B cell (primary cell): ENCODE results near the gene TRDN. TPM values are rescaled to one million over a fixed set of nuclear protein-coding genes. Genes with fewer than 3 reads are reported as not detected.

Source experiments
- ATAC-seq: fragments of 200-7000 bp; cut with Tn5 transposase; one replicate; pipeline ENCODE4 v1.10.0; 2021; ENCODE audit warnings: low read depth, mild to moderate bottlenecking, moderate number of reproducible peaks, moderate library complexity
- CTCF ChIA-PET: fragments of 350-600 bp; sonication (Branson Sonifier 250); formaldehyde crosslinking; loops from one replicate; lab custom pipeline; 2021; ENCODE audit warnings: antibody characterized with exemption, inconsistent platforms; lab: Charles Lee
- POLR2A ChIA-PET: fragments of 350-600 bp; sonication (Branson Sonifier 250); formaldehyde crosslinking; loops from one replicate; lab custom pipeline; 2021; ENCODE audit warnings: antibody characterized with exemption; lab: Charles Lee
- DNase-seq: peaks from one replicate; pipeline ENCODE4 v3.0.0; 2013
- H2AFZ ChIP-seq: 2 replicates; pipeline ENCODE4 v1.6.1; 2012; ENCODE audit warnings: mild to moderate bottlenecking, low read depth, low read length; ENCODE audit not compliant: insufficient read depth, poor library complexity, severe bottlenecking
- H3K27ac ChIP-seq, 2 donors: 1 replicate in 1 of 2; 2 replicates in 1 of 2; pipeline ENCODE4 v1.5.1; 2012 to 2013; ENCODE audit warnings: low read length in 2 of 2, mild to moderate bottlenecking in 2 of 2, moderate library complexity in 1 of 2
- H3K27me3 ChIP-seq, 4 experiments: fragments of 200-600 bp in 1 of 4; sonication (generic) in 1 of 4; replicated peaks in 1 of 4; 1 replicate in 2 of 4; 2 replicates in 2 of 4; pipeline versions ENCODE4 v1.6.1 to v1.7.0; 2013 to 2016; ENCODE audit warnings: low read length in 3 of 4, mild to moderate bottlenecking in 2 of 4, mixed read lengths in 1 of 4, moderate library complexity in 1 of 4; ENCODE audit not compliant: insufficient read depth in 4 of 4, control insufficient read depth in 3 of 4; ENCODE audit errors: control extremely low read depth in 1 of 4
- H3K36me3 ChIP-seq, 2 experiments: replicated peaks in 1 of 2; 1 replicate in 1 of 2; 2 replicates in 1 of 2; pipeline versions ENCODE4 v1.6.1 to v1.7.1; 2013; ENCODE audit warnings: low read length in 1 of 2; ENCODE audit not compliant: insufficient read depth in 2 of 2, control insufficient read depth in 1 of 2; ENCODE audit errors: control extremely low read depth in 1 of 2, extremely low read depth in 1 of 2
- H3K4me1 ChIP-seq, 2 donors: fragments of 200-600 bp in 1 of 2; sonication (generic) in 1 of 2; 1 replicate in 1 of 2; 2 replicates in 1 of 2; pipeline versions ENCODE4 v1.5.1 to v1.6.1; 2013 to 2017; ENCODE audit warnings: low read length in 2 of 2; ENCODE audit not compliant: control insufficient read depth in 2 of 2, insufficient read depth in 2 of 2
- H3K4me2 ChIP-seq: replicated peaks from 2 replicates; pipeline ENCODE3; 2012; ENCODE audit warnings: mild to moderate bottlenecking, low read depth, low read length; ENCODE audit not compliant: poor library complexity, severe bottlenecking
- H3K4me3 ChIP-seq, 5 experiments: fragments of 200-600 bp in 1 of 5; sonication (generic) in 1 of 5; 1 replicate in 3 of 5; 2 replicates in 2 of 5; pipeline versions ENCODE4 v1.5.1 to v1.7.0; 2011 to 2016; ENCODE audit warnings: low read length in 4 of 5, mild to moderate bottlenecking in 4 of 5, low read depth in 2 of 5, control low read depth in 1 of 5, moderate library complexity in 1 of 5; ENCODE audit not compliant: insufficient read depth in 1 of 5; ENCODE audit errors: control extremely low read depth in 1 of 5, extremely low read depth in 1 of 5
- H3K79me2 ChIP-seq: fragments of 200-600 bp; sonication (generic); one replicate; pipeline ENCODE4 v1.6.0; 2016; ENCODE audit warnings: low read length; ENCODE audit not compliant: control insufficient read depth, insufficient read depth
- H3K9ac ChIP-seq: fragments of 200-600 bp; sonication (generic); 2 replicates; pipeline ENCODE4 v1.6.1; 2017; ENCODE audit warnings: mild to moderate bottlenecking, low read length, moderate library complexity
- H3K9me3 ChIP-seq, 3 donors: one replicate each; pipeline versions ENCODE4 v1.6.1 to v1.7.1; 2013; ENCODE audit warnings: low read length in 2 of 3; ENCODE audit not compliant: control insufficient read depth in 2 of 3, insufficient read depth in 1 of 3; ENCODE audit errors: control extremely low read depth in 1 of 3
- H4K20me1 ChIP-seq: 2 replicates; pipeline ENCODE4 v1.6.0; 2012; ENCODE audit warnings: mild to moderate bottlenecking, low read length; ENCODE audit not compliant: insufficient read depth, control insufficient read depth, poor library complexity, severe bottlenecking
- H3K27ac Mint-ChIP-seq: one replicate; pipeline ENCODE4 v1.8.0; 2021; ENCODE audit warnings: mixed read lengths
- H3K27me3 Mint-ChIP-seq: one replicate; pipeline ENCODE4 v1.8.0; 2021; ENCODE audit warnings: mixed read lengths
- H3K4me1 Mint-ChIP-seq: one replicate; pipeline ENCODE4 v1.8.0; 2021; ENCODE audit warnings: mixed read lengths
- H3K4me3 Mint-ChIP-seq: one replicate; pipeline ENCODE4 v1.8.0; 2021; ENCODE audit warnings: mixed read lengths
- H3K9me3 Mint-ChIP-seq: one replicate; pipeline ENCODE4 v1.8.0; 2022; ENCODE audit warnings: mixed read lengths; ENCODE audit not compliant: insufficient read depth
- EZH2 ChIP-seq: IDR thresholded peaks from 2 replicates; pipeline ENCODE4 v1.6.1; 2012; ENCODE audit warnings: borderline replicate concordance, low read depth, mild to moderate bottlenecking, moderate library complexity, low read length; ENCODE audit not compliant: insufficient read depth, poor library complexity, severe bottlenecking
- WGBS: methylation state at CpG from one replicate; pipeline ENCODE4 v1.1.5; 2013; ENCODE audit warnings: missing lambda C conversion rate; ENCODE audit not compliant: insufficient coverage; 5-methylcytosine and 5-hydroxymethylcytosine counted together
- intact Hi-C: fragments of 100-400 bp; cut with micrococcal nuclease; formaldehyde crosslinking; loops from one replicate; pipeline ENCODE4 v1.10.0; 2022
- polyA plus RNA-seq: library from polyadenylated mRNA; depleted of rRNA; stranded (reverse); fragments of >200 nt; gene quantifications from 2 replicates; pipeline ENCODE4 v1.2.3, GENCODE V29; 2012
- total RNA-seq, 2 donors: library from RNA; stranded (reverse); fragments of 120-200 nt in 1 of 2; gene quantifications; 1 replicate in 1 of 2; 2 replicates in 1 of 2; pipeline versions ENCODE4 v1.2.3 to v1.2.4, GENCODE V29; 2013 to 2022
- TF ChIP-seq, protein P1 (sequence below): fragments of 200-600 bp; IDR thresholded peaks from one replicate; pipeline ENCODE4 v1.8.0; 2022; ENCODE audit warnings: antibody characterized with exemption, mild to moderate bottlenecking

The TRDN gene
- total and polyA plus RNA-seq, 2 donors (not counting 1 experiment from before 2014, with no cell fraction given), result not detected

DNA sequence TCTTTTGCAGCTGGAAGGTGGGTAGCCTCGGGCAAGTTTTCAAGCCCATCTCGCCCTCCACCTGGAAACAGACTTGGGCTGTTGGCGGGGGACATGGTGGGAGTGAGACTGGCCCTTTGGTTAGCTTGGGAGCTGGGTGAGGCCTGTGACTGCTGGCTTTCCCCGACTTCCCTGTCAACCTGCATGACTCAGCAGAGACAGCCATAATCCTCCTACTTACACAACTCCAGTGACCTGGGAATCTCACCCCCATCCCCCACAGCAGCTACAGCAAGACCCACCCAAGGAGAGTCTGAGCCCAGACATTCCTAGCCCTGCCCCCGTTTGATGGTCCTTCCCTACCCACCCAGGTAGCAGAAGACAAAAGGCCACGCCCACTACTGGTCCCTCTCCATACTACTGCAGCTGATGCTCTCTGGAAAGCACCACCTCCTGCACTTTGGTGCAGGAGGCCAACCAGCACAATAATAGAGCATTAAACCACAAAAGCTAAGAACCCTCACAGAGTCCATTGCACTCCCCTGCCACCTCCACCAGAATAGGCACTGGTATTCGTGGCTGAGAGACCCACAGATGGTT lies 188.4 kb downstream of the TRDN start:
- no peak for ATAC-seq

DNA sequence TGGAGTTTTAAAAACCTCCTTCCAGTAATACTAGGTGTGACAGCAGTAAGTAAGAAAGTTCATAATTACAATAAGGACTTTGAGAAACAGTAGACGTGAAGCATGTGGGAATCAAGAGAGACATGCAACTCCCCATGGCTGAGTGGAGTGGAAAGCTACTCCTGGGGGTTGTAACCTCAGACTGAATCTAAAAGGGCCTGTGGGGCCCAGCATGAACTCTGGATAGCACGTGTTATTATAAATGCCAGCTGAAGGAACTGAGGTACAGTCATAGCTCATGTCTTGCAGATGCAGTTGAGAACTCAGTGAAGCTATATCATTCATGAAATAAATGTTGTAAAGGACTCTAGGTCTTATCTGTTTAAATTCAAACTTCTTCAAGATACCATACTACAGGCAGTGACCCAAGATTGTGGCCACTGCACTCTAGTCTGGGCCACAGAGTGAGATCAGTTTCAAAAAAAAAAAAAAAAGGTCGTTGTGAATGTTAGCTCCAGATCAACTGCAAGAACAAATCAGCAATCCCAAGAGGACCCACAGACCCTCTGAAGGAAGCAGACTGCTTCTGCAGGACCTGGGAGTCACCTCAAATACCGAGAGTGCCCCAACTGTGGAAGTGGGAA lies 189.3 kb downstream of the TRDN start:
- WGBS, result 79% methylated on average over 3 of the region's 4 CpGs
- no peak overlapping the region for H3K4me3 Mint-ChIP-seq
- intact Hi-C loops, result no loop called here
- Histone ChIP-seq H3K4me2 (no peak overlapping the region), H3K79me2 (no peaks in the 10 kb centered on the region), H4K20me1 (no peaks in the 10 kb centered on the region), H2AFZ (no peak overlapping the region), H3K9me3 (peaks cover 0 to 9% (median 0%) of the 10 kb centered on the region in 3 donors), H3K9ac (no peak overlapping the region), H3K27me3 (no peaks in the 10 kb centered on the region), H3K4me1 (no peaks in the 10 kb centered on the region), H3K27ac (no peak overlapping the region), H3K36me3 (no peaks in the 10 kb centered on the region), H3K4me3 (no peak overlapping the region)
- no peak for DNase-seq
- no peaks in the 10 kb centered on the region for H3K4me1 Mint-ChIP-seq
- TF ChIP-seq, protein P1, sequence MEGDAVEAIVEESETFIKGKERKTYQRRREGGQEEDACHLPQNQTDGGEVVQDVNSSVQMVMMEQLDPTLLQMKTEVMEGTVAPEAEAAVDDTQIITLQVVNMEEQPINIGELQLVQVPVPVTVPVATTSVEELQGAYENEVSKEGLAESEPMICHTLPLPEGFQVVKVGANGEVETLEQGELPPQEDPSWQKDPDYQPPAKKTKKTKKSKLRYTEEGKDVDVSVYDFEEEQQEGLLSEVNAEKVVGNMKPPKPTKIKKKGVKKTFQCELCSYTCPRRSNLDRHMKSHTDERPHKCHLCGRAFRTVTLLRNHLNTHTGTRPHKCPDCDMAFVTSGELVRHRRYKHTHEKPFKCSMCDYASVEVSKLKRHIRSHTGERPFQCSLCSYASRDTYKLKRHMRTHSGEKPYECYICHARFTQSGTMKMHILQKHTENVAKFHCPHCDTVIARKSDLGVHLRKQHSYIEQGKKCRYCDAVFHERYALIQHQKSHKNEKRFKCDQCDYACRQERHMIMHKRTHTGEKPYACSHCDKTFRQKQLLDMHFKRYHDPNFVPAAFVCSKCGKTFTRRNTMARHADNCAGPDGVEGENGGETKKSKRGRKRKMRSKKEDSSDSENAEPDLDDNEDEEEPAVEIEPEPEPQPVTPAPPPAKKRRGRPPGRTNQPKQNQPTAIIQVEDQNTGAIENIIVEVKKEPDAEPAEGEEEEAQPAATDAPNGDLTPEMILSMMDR, result no peak
- TF ChIP-seq EZH2, result no peak
- no peak for ATAC-seq
- H3K27me3 Mint-ChIP-seq, result no peaks in the 10 kb centered on the region
- no peaks in the 10 kb centered on the region for H3K9me3 Mint-ChIP-seq
- H3K27ac Mint-ChIP-seq, result no peak overlapping the region
- ChIA-PET CTCF (no interaction called here), POLR2A (no interaction called here)

More for the DNA sequence above, 188.4 kb downstream of the TRDN start:
- H2AFZ ChIP-seq, result no peak overlapping the region
- 85% methylated on average over 6 of the region's 7 CpGs for WGBS
- Mint-ChIP-seq H3K27ac (no peak overlapping the region), H3K4me3 (no peak overlapping the region), H3K9me3 (no peaks in the 10 kb centered on the region), H3K4me1 (no peaks in the 10 kb centered on the region), H3K27me3 (no peaks in the 10 kb centered on the region)
- no peaks in the 10 kb centered on the region for H4K20me1 ChIP-seq
- ChIA-PET CTCF (no interaction called here), POLR2A (no interaction called here)
- intact Hi-C loops, result no loop called here
- H3K4me2 ChIP-seq, result no peak overlapping the region
- no peak for TF ChIP-seq EZH2
- TF ChIP-seq, protein P1, result no peak
- H3K9me3 ChIP-seq, result peaks cover 0 to 9% (median 0%) of the 10 kb centered on the region in 3 donors
- no peaks in the 10 kb centered on the region for H3K27me3 ChIP-seq
- no peaks in the 10 kb centered on the region for H3K4me1 ChIP-seq
- H3K4me3 ChIP-seq, result no peak overlapping the region
- H3K9ac ChIP-seq, result no peak overlapping the region
- DNase-seq, result no peak
- H3K36me3 ChIP-seq, result no peaks in the 10 kb centered on the region
- H3K27ac ChIP-seq, result no peak overlapping the region
- H3K79me2 ChIP-seq, result no peaks in the 10 kb centered on the region
